Lower leg skin (tissue), 3 donors: ENCODE measurements around the gene TP53TG3F.
"Not testable (repeated sequence)": the region's sequence is repeated elsewhere in the genome, so short reads cannot be mapped to it uniquely, and the experiment has no call there.

ENCODE experiments used
- CTCF ChIP-seq, 3 donors: fragments of 450-650 bp; IDR thresholded peaks; one replicate each; pipeline ENCODE4 v1.5.1; 2016; ENCODE audit warnings: antibody characterized with exemption in 3 of 3, mild to moderate bottlenecking in 3 of 3, moderate library complexity in 2 of 3
- POLR2A ChIP-seq, 2 donors: fragments of 450-650 bp; IDR thresholded peaks; one replicate each; pipeline ENCODE4 v1.6.1; 2016 to 2017; ENCODE audit warnings: antibody characterized with exemption in 2 of 2, mild to moderate bottlenecking in 1 of 2, moderate library complexity in 1 of 2

- not testable (repeated sequence) for TF ChIP-seq POLR2A, CTCF (IDR thresholded peaks at IDR 0.05)
These were observed 32.2 kb downstream of the TP53TG3F start for GRCh38 chr16:33491611-33492010.
